Mammary epithelial cell (primary cell): Measurements from ENCODE around the gene PLXNA2.

Experiments
- CTCF ChIP-seq, 2 donors: IDR thresholded peaks in 1 of 2; conservative IDR thresholded peaks in 1 of 2; 2 replicates each; pipeline ENCODE4 v1.5.1; 2011 to 2012; ENCODE audit warnings: inconsistent platforms in 2 of 2, low read length in 2 of 2, mild to moderate bottlenecking in 2 of 2, control low read depth in 1 of 2, low read depth in 1 of 2; ENCODE audit not compliant: insufficient read depth in 1 of 2; ENCODE audit errors: extremely low read depth in 1 of 2
- EZH2 ChIP-seq: IDR thresholded peaks from 2 replicates; pipeline ENCODE4 v1.6.1; 2012; ENCODE audit warnings: low read length, inconsistent platforms, borderline replicate concordance

DNA sequence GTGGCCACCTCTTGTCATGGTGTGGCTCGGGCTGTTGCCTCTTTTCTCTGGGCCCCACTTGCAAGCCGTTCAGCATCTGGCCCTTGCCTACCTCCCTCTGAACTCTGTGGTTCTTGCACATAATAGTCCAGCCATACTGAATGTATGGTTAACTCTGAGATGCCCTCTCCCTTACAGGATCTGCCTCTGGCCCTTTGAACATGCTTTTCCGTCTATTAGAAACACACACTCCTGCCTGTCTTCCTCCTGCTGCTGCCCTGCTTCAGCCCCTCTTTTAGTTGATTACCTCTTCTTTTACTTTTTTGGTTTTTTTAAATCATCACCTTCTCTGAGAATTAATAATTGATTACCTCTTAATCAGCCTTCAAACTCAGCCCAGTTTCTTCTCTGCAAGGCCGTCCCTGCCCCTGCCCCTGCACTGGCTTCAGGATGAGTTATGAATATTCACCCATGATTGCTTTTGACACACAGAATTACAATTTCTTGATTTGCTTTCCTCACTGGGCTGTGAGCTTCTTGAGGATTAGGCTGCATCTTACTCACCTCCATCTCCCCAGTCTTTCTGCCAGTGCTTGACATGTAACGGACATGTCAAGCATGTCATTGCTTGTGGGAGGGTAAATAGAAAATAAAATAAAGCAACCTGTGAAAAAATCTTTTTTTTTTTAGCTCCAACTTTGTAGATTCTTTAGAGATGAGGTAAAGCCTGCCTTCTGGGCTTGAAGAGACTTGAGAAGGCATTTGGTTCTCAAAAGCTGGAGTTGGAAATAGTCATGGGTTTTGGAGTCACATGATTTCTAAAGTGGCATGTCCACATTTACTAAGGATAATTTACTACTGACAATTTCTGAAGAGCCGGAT is 158.3 kb downstream of the PLXNA2 start:
- no peak for TF ChIP-seq EZH2
- TF ChIP-seq CTCF (conservative IDR thresholded peaks at IDR 0.05 in 1 of 2, IDR thresholded peaks at IDR 0.05 in 1 of 2; ENCODE audit: extremely low read depth in 1 of 2, insufficient read depth in 1 of 2, low read depth in 1 of 2, low read length in 2 of 2): no peak
